ENCODE measurements around the gene CHMP6.
A peak's percentile ranks its signal among the peaks of the same experiment; 100 is the strongest.

The CHMP6 gene

GRCh38 chr17:81009136-81009535 is 17.5 kb downstream of the CHMP6 start:
- DNase-seq (ENCODE audit: low read depth) = peak; percentile 88
- TF ChIP-seq CTCF (IDR thresholded peaks at IDR 0.05; ENCODE audit: low read depth, low read length) (no peak), MAX (IDR thresholded peaks at IDR 0.05; ENCODE audit: low read depth, low read length) (no peak), POLR2A (IDR thresholded peaks at IDR 0.05; ENCODE audit: extremely low read depth, insufficient read length) (no peak), MYC (IDR thresholded peaks at IDR 0.05; ENCODE audit: low read depth, low read length) (no peak)
- peak overlapping the region; percentile 23 for H3K4me3 ChIP-seq (ENCODE audit: low read depth, low read length)

- no peak for DNase-seq (ENCODE audit: low read depth)
- H3K4me3 ChIP-seq (ENCODE audit: low read depth, low read length) = no peak overlapping the region
- TF ChIP-seq MAX (IDR thresholded peaks at IDR 0.05; ENCODE audit: low read depth, low read length) = no peak
- no peak for TF ChIP-seq CTCF (IDR thresholded peaks at IDR 0.05; ENCODE audit: low read depth, low read length)
- TF ChIP-seq POLR2A (IDR thresholded peaks at IDR 0.05; ENCODE audit: extremely low read depth, insufficient read length) = no peak
- no peak for TF ChIP-seq MYC (IDR thresholded peaks at IDR 0.05; ENCODE audit: low read depth, low read length)
Measured at GRCh38 chr17:81010935-81011334, 19.3 kb downstream of the CHMP6 start.

- no peak overlapping the region for H3K4me3 ChIP-seq (ENCODE audit: low read depth, low read length)
- TF ChIP-seq MYC (IDR thresholded peaks at IDR 0.05; ENCODE audit: low read depth, low read length) = no peak
- TF ChIP-seq MAX (IDR thresholded peaks at IDR 0.05; ENCODE audit: low read depth, low read length) = no peak
- TF ChIP-seq POLR2A (IDR thresholded peaks at IDR 0.05; ENCODE audit: extremely low read depth, insufficient read length) = no peak
- DNase-seq (ENCODE audit: low read depth) = no peak
Measured at GRCh38 chr17:81011951-81012350, 20.3 kb downstream of the CHMP6 start.

DNA sequence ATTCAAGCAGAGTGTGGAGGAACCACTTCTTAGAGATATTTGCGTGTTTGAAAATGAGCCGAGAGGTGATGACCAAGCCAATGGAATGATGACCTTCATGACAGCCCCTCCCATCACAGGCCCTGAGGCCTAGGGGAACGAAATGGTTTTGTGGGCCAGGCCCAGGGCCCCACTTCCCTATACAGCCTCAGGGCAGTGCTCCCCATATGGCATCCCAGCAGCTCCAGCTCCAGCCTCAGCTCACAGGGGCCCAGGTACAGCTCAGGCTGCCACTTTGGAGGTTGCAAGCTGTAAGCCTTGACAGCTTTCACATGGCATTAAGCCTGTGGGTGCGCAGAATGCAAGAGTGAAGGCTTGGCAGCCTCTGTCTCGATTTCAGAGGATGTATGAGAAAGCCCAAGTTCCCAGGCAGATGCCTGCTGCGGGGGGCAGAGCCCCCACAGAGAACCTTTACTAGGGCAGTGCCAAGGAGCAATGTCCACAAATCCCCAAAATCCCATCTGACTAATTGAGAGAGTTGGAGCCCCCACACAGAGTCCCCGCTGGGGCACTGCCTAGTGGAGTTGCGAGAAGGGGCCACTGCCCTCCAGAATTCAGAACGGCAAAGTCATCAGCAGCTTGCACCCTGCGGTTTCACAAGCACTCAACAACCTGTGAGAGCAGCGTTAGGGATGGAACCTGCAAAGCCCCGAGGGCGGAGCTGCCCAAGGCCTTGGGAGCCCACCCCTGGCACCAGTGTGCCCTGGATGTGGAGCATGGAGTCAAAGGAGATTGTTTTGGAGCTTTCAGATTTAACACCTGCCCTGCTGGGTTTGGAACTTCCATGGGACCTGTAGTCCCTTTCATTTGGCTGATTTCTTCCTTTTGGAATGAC is 21.2 kb downstream of the CHMP6 start:
- DNase-seq (ENCODE audit: low read depth) = no peak
- TF ChIP-seq MAX (IDR thresholded peaks at IDR 0.05; ENCODE audit: low read depth, low read length) (no peak), CTCF (IDR thresholded peaks at IDR 0.05; ENCODE audit: low read depth, low read length) (no peak), POLR2A (IDR thresholded peaks at IDR 0.05; ENCODE audit: extremely low read depth, insufficient read length) (no peak), MYC (IDR thresholded peaks at IDR 0.05; ENCODE audit: low read depth, low read length) (no peak)

GRCh38 chr17:81013642-81014041 is 22.0 kb downstream of the CHMP6 start:
- TF ChIP-seq MYC (IDR thresholded peaks at IDR 0.05; ENCODE audit: low read depth, low read length) (no peak), CTCF (IDR thresholded peaks at IDR 0.05; ENCODE audit: low read depth, low read length) (no peak), MAX (IDR thresholded peaks at IDR 0.05; ENCODE audit: low read depth, low read length) (no peak), POLR2A (IDR thresholded peaks at IDR 0.05; ENCODE audit: extremely low read depth, insufficient read length) (no peak)
- DNase-seq (ENCODE audit: low read depth) = no peak
- H3K4me3 ChIP-seq (ENCODE audit: low read depth, low read length) = no peak overlapping the region

More for the DNA sequence above, 21.2 kb downstream of the CHMP6 start:
- no peak overlapping the region for H3K4me3 ChIP-seq (ENCODE audit: low read depth, low read length)

DNA sequence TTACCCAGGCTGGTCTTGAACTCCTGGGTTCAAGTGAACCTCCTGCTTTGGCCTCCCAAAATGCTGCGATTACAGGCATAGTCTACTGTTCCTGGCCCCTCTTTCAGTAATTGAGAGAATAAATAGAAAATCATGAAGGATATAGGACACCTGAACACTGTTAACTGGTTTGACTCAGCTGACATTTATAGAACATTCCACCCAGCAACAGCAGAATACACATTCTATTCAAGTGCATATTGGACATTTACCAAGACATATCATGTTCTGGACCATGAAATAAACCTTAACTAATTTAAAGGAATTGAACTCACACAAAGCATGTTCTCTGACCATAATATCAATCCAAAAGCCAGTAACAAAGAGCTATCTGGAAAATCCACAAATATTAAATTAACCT is 23.5 kb downstream of the CHMP6 start:
- no peak for TF ChIP-seq MYC (IDR thresholded peaks at IDR 0.05; ENCODE audit: low read depth, low read length)
- TF ChIP-seq MAX (IDR thresholded peaks at IDR 0.05; ENCODE audit: low read depth, low read length) = no peak
- TF ChIP-seq POLR2A (IDR thresholded peaks at IDR 0.05; ENCODE audit: extremely low read depth, insufficient read length) = no peak
- no peak for TF ChIP-seq CTCF (IDR thresholded peaks at IDR 0.05; ENCODE audit: low read depth, low read length)

More for the DNA sequence above, 23.5 kb downstream of the CHMP6 start:
- no peak for DNase-seq (ENCODE audit: low read depth)
- no peak overlapping the region for H3K4me3 ChIP-seq (ENCODE audit: low read depth, low read length)

Measured in NB4 (cell line).